OCI-LY7 (cell line): ENCODE results near the gene MANBA.

Experiments used
- CTCF ChIP-seq: fragments of 200-600 bp; sonication (generic); conservative IDR thresholded peaks from 2 replicates; pipeline ENCODE4 v1.5.1; 2014; ENCODE audit warnings: mild to moderate bottlenecking, antibody characterized with exemption, low read length, moderate library complexity, mixed read lengths
- EZH2phosphoT487 ChIP-seq: fragments of 200-600 bp; sonication (generic); IDR thresholded peaks from 2 replicates; pipeline ENCODE4 v1.6.1; 2018; ENCODE audit warnings: low read depth, borderline replicate concordance, mild to moderate bottlenecking, mixed run types, antibody characterized with exemption, low read length, moderate library complexity, mixed read lengths

GRCh38 chr4:102642631-102643298, 118.0 kb downstream of the MANBA start:
- TF ChIP-seq CTCF: no peak
- no peak for TF ChIP-seq EZH2phosphoT487
